Measurements from ENCODE around the gene AMN1.
"Not testable (repeated sequence)": the region's sequence is repeated elsewhere in the genome, so short reads cannot be mapped to it uniquely, and the experiment has no call there.

AMN1 gene

DNA sequence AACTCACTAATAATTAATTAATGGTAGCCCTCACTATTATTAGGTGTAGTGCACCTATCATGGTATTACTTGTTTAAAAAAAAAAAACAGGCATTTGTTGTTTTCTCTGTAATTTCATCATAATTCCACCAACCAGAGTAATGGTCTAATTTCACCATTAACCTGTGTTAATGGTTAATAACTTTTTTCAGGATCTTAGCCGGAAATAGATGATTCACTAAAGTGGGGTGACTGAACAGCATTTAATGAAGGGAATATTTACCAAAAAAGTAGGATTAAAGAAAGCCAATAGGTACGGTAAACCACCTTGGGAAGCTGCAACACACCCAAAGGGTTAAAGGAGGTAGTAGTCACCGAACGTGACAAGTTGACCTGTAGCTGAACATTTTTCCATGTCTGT is 56.3 kb downstream of the AMN1 start:
- H3K4me1 ChIP-seq (ENCODE audit: low read length), result no peaks in the 10 kb centered on the region
- H3K36me3 ChIP-seq (replicated peaks; ENCODE audit: insufficient read depth, low read length), result no peaks in the 10 kb centered on the region
- no peak overlapping the region for H3K9ac ChIP-seq (ENCODE audit: low read length)
- TF ChIP-seq, protein P1, sequence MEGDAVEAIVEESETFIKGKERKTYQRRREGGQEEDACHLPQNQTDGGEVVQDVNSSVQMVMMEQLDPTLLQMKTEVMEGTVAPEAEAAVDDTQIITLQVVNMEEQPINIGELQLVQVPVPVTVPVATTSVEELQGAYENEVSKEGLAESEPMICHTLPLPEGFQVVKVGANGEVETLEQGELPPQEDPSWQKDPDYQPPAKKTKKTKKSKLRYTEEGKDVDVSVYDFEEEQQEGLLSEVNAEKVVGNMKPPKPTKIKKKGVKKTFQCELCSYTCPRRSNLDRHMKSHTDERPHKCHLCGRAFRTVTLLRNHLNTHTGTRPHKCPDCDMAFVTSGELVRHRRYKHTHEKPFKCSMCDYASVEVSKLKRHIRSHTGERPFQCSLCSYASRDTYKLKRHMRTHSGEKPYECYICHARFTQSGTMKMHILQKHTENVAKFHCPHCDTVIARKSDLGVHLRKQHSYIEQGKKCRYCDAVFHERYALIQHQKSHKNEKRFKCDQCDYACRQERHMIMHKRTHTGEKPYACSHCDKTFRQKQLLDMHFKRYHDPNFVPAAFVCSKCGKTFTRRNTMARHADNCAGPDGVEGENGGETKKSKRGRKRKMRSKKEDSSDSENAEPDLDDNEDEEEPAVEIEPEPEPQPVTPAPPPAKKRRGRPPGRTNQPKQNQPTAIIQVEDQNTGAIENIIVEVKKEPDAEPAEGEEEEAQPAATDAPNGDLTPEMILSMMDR (IDR thresholded peaks at IDR 0.05; ENCODE audit: low read length), result no peak
- TF ChIP-seq EZH2 (optimal IDR thresholded peaks at IDR 0.05; ENCODE audit: low read depth, low read length) (no peak), EZH2phosphoT487 (IDR thresholded peaks at IDR 0.05; ENCODE audit: low read length) (no peak)
- DNase-seq, result no peak
- H3K27me3 ChIP-seq (replicated peaks; ENCODE audit: insufficient read depth, low read length), result no peaks in the 10 kb centered on the region
- no peak overlapping the region for H3K4me2 ChIP-seq (ENCODE audit: low read depth, low read length)
- no peaks in the 10 kb centered on the region for H3K9me2 ChIP-seq (replicated peaks; ENCODE audit: insufficient read depth, low read length)
- H2AFZ ChIP-seq (ENCODE audit: low read length), result no peak overlapping the region
- H4K20me1 ChIP-seq (ENCODE audit: insufficient read depth, low read length), result no peaks in the 10 kb centered on the region
- H3F3A ChIP-seq (ENCODE audit: insufficient read depth, low read length), result no peaks in the 10 kb centered on the region
- H3K79me2 ChIP-seq (ENCODE audit: low read length), result no peaks in the 10 kb centered on the region
- no peak overlapping the region for H3K4me3 ChIP-seq (ENCODE audit: low read length)
- no peaks in the 10 kb centered on the region for H3K9me3 ChIP-seq (replicated peaks; ENCODE audit: insufficient read depth, low read length)
- H3K27ac ChIP-seq (ENCODE audit: low read length), result no peak overlapping the region

DNA sequence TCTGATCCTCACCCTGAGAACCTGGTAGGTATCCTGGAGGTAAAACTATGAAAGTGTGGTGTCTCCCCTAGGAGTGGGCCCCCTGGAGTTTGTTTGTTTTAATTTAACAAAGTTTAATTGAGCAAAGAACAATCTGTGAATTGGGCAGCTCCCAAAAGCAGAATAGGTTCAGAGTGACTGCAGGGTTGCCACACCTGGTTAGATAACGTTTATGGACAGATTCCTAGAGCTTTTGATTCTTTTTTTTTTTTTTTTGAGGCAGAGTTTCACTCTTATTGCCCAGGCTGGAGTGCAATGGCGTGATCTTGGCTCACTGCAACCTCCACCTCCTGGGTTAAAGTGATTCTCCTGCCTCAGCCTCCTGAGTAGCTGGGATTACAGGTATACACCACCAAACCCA is 59.2 kb downstream of the AMN1 start:
- H3K4me1 ChIP-seq (ENCODE audit: low read length); H3F3A ChIP-seq (ENCODE audit: insufficient read depth, low read length); H3K4me3 ChIP-seq (ENCODE audit: low read length); H3K79me2 ChIP-seq (ENCODE audit: low read length); H3K9me3 ChIP-seq (replicated peaks; ENCODE audit: insufficient read depth, low read length); H3K9ac ChIP-seq (ENCODE audit: low read length); H4K20me1 ChIP-seq (ENCODE audit: insufficient read depth, low read length); DNase-seq; H3K27ac ChIP-seq (ENCODE audit: low read length); H2AFZ ChIP-seq (ENCODE audit: low read length); H3K27me3 ChIP-seq (replicated peaks; ENCODE audit: insufficient read depth, low read length); H3K9me2 ChIP-seq (replicated peaks; ENCODE audit: insufficient read depth, low read length); H3K36me3 ChIP-seq (replicated peaks; ENCODE audit: insufficient read depth, low read length); H3K4me2 ChIP-seq (ENCODE audit: low read depth, low read length): not testable (repeated sequence)

DNA sequence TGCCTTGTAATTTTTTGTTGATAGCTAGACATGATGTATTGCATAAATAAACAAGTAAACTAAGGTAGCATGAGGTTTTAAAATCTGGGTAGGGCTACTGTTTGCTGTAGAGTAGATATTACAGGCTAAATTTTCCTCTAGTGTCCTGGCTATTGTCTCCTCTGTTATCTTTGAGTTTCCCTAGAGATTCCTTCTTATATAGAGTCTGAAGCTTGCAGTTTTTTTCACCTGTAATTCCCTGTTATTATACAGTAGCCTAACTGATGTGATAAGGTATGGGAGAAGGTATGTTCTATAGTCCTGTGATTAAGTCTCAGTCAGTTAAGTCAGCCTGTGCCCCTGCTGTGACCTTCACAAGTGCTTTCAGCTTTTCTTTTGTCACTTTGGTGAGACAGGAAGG is 59.8 kb downstream of the AMN1 start:
- TF ChIP-seq EZH2 (optimal IDR thresholded peaks at IDR 0.05; ENCODE audit: low read depth, low read length), result no peak
- TF ChIP-seq, protein P1 (IDR thresholded peaks at IDR 0.05; ENCODE audit: low read length), result no peak
- Histone ChIP-seq H3K4me2 (ENCODE audit: low read depth, low read length) (no peak overlapping the region), H3K36me3 (replicated peaks; ENCODE audit: insufficient read depth, low read length) (no peaks in the 10 kb centered on the region), H3K9me2 (replicated peaks; ENCODE audit: insufficient read depth, low read length) (no peaks in the 10 kb centered on the region), H3K4me3 (ENCODE audit: low read length) (no peak overlapping the region), H3K79me2 (ENCODE audit: low read length) (no peaks in the 10 kb centered on the region), H3K27ac (ENCODE audit: low read length) (no peak overlapping the region), H3K27me3 (replicated peaks; ENCODE audit: insufficient read depth, low read length) (no peaks in the 10 kb centered on the region), H2AFZ (ENCODE audit: low read length) (no peak overlapping the region), H4K20me1 (ENCODE audit: insufficient read depth, low read length) (no peaks in the 10 kb centered on the region), H3K9ac (ENCODE audit: low read length) (no peak overlapping the region), H3F3A (ENCODE audit: insufficient read depth, low read length) (no peaks in the 10 kb centered on the region), H3K4me1 (ENCODE audit: low read length) (no peaks in the 10 kb centered on the region), H3K9me3 (replicated peaks; ENCODE audit: insufficient read depth, low read length) (no peaks in the 10 kb centered on the region)
- DNase-seq, result no peak

DNA sequence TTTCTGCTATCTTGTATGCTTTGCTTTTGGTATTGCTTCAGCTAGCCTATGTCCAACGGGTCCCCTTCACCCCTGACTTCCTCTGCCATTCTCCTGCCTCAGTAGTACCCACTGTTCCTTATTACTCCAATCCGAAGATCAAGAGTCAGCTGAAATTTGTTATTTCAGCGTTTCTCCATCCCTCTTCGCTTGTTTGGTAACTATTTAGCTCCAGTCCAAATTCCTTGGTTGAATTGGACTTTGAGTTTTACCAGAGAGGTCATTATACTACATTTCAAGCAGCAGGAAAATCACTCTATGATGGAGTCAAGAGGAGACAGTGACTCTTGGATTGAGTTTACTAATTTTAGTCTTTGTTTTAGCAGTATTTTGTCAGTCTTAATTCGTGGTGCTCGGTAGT is 64.8 kb downstream of the AMN1 start:
- H3K4me1 ChIP-seq (ENCODE audit: low read length), result 0 out of 2 replicates have a peak, but pooled peaks cover 4% of the 10 kb centered on the region
- H3K79me2 ChIP-seq (ENCODE audit: low read length), result no peaks in the 10 kb centered on the region
- DNase-seq, result no peak
- H3K27ac ChIP-seq (ENCODE audit: low read length), result no peak overlapping the region
- no peak overlapping the region for H3K4me3 ChIP-seq (ENCODE audit: low read length)
- H3F3A ChIP-seq (ENCODE audit: insufficient read depth, low read length), result peaks cover 6% of the 10 kb centered on the region
- no peak overlapping the region for H3K4me2 ChIP-seq (ENCODE audit: low read depth, low read length)
- no peaks in the 10 kb centered on the region for H3K9me2 ChIP-seq (replicated peaks; ENCODE audit: insufficient read depth, low read length)
- no peak overlapping the region for H2AFZ ChIP-seq (ENCODE audit: low read length)
- no peaks in the 10 kb centered on the region for H3K9me3 ChIP-seq (replicated peaks; ENCODE audit: insufficient read depth, low read length)
- no peak overlapping the region for H3K9ac ChIP-seq (ENCODE audit: low read length)
- H3K27me3 ChIP-seq (replicated peaks; ENCODE audit: insufficient read depth, low read length), result no peaks in the 10 kb centered on the region
- no peaks in the 10 kb centered on the region for H3K36me3 ChIP-seq (replicated peaks; ENCODE audit: insufficient read depth, low read length)
- no peaks in the 10 kb centered on the region for H4K20me1 ChIP-seq (ENCODE audit: insufficient read depth, low read length)
- TF ChIP-seq EZH2 (optimal IDR thresholded peaks at IDR 0.05; ENCODE audit: low read depth, low read length), result no peak
- TF ChIP-seq, protein P1 (IDR thresholded peaks at IDR 0.05; ENCODE audit: low read length), result no peak
- no peak for TF ChIP-seq EZH2phosphoT487 (IDR thresholded peaks at IDR 0.05; ENCODE audit: low read length)
